Measurements from ENCODE around the gene SORL1.

SORL1 gene

DNA sequence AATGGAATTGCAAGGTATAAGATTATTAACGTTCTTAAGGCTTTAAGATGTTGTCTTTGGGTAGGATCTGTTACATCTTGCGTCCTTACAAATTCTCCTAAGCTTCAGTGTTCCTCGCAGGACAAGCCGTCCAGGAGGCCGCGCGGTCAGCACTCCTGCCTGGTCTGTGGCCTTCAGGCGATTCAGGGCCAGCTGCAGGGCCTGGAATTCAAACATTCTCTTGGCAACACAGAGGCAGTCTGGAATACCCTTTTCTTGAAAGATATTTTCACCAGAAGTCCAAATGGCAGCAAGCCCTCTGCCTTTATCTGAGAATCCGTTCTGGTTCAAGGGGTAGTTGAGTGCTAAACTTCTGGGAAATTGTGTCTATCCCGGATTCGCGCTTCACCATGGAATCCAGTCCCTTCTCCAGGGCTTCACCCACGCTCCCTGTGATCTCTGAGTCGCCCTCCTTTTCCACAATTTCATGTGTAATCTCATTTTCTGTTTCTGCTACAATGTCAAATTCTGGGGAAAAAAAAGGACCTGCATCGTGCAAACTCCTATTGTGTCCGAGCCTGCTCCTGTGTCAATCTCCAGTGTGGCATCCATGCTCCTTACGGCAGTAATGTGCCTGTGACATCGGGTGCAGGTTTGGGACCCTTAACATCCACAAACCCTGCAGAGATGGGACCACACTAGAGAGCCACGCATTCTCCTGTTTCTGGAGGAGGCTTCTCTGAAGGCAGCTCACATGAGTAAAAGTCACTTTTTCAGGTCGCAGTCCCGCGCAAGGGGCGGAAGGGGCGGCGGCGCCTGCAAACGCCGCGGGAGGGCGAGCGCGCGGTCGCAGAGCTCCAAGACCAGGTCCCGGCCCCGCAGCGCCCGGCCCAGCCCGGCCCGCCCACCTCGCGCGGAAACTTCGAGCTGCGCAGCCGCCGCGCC is 25.4 kb upstream of the SORL1 start:
- no peak for DNase-seq (ENCODE audit: low spot score)

DNA sequence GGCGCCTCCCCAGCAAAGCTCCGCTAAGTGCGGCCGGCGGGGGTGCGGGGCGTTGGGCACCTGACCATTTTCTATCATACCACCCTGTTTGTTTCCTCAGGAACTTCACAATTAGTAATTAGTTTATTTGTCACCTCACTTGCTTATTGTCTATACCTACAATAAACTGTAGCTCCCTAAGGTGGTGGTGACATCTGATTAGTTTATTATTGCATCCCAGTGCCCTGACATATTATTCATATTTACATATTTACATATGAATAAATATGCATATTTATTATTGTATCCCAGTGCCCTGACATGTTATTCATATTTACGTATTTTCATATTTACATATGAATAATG is 24.7 kb upstream of the SORL1 start:
- DNase-seq (ENCODE audit: low spot score): no peak

DNA sequence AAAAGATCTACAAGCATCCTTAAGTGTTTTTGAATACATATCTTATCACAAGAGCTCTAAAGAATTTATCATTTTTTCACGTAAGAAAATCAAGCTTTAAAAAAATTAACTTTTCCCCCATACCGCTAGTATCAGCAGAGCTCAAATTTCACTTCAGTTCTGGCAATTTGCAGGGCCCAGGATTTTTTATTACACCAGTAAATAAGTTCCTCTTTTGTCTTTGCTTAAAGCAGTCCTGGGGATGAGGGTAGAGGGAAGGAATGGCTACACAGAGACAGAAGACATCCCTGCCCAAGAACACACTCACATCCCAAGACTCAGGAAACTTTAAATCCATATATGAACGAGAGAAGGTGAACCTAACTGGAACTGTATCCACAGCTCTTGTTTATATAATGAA is 22.6 kb upstream of the SORL1 start:
- no peak for DNase-seq (ENCODE audit: low spot score)

DNA sequence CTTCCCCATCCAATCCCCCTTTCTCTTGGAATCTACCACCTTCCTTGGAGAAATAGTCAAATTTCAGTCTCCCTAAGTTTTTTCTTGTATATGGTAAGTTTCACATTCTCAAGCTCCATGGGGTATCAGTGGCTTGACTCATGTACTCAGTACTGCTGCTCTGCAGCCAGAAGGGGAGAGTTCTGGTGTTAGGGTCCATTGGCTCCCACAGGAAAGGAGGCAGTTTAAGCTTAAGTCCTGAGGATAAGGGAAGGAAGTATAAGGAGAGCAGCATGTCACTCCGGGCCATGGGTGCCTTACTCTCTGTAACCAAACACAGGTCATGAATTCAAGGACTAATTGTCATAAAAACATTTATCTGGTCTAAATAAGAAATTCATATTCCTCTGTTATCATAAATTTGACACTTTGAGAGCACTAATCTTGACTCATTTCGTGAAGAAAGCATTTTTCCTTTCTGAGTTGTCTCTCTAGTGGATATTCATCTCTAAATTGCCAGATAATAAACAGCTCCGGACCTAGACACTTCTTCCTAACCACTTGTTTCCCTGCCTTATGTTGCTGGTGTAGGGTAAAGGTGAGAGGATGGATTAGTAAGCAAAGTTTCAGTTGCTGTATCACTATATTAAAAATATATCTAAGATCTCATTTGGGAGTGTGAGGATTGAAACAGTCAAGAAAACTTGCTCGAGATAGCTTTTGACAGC is 20.1 kb upstream of the SORL1 start:
- DNase-seq (ENCODE audit: low spot score): no peak

DNA sequence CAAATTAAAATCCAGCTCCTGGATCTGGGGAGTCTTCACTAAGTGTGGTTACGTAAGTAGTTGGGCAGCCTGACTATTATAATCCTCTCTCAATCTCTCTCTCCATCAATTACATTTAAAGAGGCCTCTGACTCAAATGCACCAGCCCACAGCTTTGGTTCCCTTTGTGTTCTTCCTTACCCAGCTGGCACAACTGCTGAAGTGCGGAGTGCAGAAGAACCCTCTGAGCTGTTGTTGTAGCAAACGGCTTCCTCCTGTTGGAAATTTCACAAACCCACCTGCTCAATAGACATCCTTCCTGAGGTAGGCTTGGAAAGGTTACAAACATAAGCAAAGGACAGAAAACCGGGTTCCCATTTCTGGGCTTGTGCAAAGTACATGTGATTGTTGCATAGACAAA is 17.0 kb upstream of the SORL1 start:
- no peak for DNase-seq (ENCODE audit: low spot score)

DNA sequence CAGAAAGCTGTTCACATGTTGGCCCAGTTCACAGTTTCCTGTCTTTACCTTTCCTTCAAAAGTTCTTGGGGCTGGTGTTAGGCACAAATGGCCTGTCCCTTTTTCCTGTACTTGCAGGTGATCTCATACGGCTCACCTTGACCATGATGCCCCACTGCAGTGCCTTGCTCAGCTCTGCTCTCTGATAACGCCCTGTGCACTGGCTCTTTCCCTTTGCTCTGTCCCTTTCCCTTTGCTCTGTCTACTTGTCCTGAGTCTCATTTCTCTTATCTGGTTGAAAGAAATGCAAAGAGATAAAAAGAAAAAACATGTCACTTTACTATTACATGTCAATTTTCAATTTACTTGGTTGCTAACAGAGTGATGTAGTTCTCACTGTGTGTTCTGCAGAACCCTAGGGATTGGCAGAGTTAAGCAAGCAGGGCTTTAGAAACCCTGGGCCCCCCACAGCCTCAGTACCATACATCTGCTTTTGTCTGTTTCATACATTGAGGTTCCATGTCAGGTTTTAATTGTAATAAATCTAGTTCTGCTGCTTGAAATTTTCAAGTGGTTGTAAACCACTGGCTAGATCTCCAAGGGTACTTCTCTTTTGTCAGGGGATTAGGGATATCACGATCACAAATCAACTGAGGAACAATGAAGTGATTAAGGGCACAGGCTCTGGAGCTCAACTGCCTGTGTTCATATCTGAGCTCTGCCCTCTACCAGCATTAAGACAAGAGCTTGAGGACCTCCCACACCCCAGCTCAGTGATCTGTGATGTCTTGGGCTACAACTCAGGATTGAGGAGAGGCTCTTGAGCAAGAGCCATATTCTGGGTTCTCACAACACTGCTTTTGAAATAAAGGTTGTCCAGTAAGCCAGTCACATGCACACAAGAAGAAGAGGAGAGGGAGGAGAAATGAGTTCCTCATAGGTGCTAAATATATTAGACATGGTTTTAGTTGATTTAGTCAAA is 16.3 kb upstream of the SORL1 start:
- DNase-seq (ENCODE audit: low spot score): no peak

DNA sequence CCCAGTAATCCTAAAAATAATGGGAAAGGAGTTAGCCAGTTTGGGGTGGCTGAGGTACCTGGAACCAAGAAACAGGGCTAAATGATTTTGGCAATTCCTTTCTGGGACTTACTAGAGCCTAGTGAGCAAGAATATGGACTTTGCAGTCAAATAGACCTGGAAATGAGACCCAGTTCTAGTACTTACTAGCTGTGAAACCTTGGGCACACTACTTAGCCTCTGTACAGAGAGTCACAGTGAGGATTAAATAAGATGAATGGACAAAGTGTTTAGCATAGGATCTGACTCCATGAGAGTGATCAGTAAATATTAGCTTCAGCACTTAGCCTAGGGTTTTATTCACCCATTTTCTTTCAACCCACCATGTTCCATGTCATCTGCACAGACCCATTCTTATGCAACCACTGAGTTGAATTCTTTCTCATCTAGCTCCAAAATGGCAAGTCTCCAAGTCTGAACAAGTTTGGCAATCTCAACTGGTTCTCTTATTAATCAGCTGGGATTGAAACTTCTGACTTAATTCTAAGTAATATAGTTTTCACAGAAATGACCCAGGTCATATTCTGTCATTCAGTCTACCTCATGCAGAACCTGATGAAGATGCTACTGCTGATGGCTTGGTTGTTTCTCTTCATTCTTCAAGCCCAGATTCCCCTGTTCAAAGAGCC is 15.0 kb upstream of the SORL1 start:
- no peak for DNase-seq (ENCODE audit: low spot score)

DNA sequence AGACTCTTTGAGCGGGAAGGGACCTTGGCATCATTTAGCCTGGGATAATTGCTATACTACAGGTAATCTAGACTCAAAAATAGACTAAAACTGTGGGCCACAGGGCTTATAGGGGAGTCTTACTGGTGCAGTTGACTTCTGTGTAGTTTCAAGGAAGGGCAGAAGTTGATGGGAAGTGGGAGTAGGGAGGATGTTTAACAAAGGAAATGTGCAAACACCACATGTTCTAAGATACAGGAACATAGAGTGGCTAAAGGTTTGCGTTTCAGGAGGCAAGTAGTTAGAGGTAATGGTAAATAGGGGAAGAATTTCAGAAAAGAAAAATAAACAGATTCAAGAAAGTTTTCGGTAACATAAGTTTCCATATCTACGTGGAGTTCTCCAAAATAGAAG is 14.4 kb upstream of the SORL1 start:
- no peak for DNase-seq (ENCODE audit: low spot score)

- peak; percentile 12 for DNase-seq (ENCODE audit: low spot score)
Observed at GRCh38 chr11:121439337-121439736, 12.8 kb upstream of the SORL1 start.

- no peak for DNase-seq (ENCODE audit: low spot score)
Observed at GRCh38 chr11:121439759-121440158, 12.4 kb upstream of the SORL1 start.

DNA sequence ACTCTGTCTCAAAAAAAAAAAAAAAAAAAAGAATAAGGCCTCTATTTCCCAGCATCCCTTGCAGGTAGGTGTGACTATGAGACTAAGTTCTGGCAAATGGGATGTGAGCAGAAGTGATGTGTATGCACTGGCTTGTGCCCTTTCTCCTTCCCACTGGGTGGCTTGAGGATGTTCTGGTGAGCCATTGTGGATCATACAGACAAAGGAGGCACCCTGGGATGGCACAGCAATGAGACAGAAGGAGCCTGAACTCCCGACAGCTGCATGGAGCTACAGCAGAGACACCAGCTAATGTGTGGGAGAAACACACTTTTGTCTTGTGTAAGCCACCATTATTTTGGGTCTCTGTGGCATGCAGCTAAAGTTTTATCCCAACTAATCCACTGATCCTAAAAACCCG is 10.6 kb upstream of the SORL1 start:
- DNase-seq (ENCODE audit: low spot score): no peak

DNA sequence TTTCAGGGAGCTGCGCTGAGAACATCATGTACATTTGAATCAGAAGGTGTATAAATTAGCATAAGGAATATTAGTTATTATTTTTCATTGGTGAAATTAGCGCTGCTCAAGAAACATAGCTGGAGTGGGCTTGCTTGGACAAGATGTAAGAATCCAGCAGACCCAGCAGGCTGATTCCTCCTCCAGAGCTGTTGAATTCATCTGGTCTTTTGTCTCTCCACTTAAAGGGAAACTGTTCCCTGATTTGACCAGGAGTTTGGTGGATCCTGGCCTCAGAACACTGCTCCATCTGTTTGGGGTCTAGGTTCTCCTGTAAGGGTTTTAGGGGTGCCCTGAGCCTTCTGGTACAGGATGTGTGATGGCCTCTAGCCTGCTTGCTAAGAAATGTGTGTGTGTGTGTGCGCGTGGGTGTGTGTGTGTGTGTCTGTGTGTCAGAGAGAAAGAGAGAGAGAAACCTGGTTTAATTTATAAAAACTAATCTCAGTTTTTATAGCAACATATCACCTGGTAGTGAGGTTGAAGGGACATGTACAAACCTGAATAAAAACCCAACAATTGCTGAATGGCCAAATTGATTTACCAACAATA is 8.3 kb upstream of the SORL1 start:
- no peak for DNase-seq (ENCODE audit: low spot score)

GRCh38 chr11:121444526-121444925 is 7.6 kb upstream of the SORL1 start:
- no peak for DNase-seq (ENCODE audit: low spot score)

- no peak for DNase-seq (ENCODE audit: low spot score)
Observed at GRCh38 chr11:121445071-121445768, 6.9 kb upstream of the SORL1 start.

- no peak for DNase-seq (ENCODE audit: low spot score)
Observed at GRCh38 chr11:121446752-121447156, 5.4 kb upstream of the SORL1 start.

DNA sequence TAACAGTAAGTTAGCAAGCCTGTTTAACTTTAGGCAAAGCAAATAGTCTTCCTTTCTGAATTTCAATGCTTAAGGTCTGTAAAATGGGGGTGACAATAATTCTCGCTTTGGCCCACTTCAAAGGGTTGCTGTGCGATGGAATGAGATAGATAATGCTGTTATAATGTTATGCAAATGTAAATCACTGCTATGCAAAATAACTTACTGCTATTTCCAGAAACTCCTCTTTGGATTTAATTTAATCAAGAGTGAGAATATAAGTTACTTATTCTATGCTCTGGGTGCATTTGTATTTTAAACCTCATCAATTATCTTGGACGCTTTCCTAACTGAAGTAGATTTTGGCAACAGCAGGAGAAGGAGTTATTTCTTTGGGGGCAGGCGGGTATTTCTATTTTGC is 4.1 kb upstream of the SORL1 start:
- no peak for DNase-seq (ENCODE audit: low spot score)

DNA sequence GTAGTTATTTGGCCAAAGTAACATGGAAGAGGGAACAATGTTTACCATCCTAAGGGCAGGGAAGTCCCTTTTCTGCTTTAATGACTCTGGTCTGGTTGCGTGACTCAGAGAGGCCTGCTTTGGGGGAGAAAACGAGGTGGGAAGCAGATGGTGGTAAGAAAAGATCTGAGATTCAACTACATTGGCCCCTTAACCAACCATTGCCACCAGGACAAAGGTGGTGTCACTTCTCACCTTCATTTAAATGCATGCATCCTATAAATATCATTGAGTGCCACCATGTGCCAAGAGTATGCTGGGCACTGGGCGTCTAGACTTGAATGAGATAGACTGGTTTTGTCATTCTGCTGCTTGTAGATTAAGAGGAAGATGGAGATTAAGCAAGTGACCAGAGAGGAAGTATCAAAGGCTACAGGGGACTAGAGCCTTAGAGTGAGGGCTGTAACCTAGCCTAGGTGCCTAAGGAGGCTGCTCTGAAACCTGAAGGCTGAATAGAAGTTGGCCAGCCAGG is 3.6 kb upstream of the SORL1 start:
- DNase-seq (ENCODE audit: low spot score): no peak

DNA sequence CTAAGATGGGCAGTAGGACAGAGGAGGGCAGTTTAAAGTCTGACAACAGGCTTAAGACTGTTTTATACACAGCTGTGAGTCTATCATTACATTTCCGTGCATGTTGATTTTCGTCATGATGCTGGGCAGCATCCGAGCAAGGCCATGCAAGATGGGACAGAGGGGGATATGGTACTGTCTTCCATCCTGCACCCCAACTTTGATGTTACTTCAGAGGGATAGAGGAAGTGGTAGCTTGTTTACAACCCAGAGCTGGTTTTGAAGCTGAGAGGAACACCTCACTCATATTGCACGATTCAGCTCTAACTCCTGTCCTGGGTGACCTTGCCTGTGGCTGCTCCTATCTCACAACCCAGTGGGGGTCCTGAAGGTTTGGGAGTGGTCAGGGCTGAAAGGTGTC is 3.0 kb upstream of the SORL1 start:
- no peak for DNase-seq (ENCODE audit: low spot score)

DNA sequence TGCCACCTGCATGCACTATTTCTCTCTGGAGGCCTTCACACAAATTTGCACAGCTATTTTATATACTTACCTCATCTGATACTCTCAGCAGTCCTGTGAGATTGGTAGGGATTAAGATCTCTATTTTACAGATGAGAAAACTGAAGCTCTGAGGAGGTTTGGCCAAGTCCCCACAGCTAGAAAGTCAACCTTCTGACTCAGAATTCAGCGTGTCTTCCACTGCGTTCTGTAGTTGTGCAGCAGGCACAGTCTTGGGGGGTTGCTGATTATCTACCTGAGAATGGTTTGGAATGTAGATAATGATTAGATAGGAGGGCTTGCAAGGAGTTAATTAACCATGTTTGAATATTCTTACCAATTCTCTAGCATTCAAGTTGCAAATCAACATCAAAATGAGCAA is 2.5 kb upstream of the SORL1 start:
- no peak for DNase-seq (ENCODE audit: low spot score)

- no peak for DNase-seq (ENCODE audit: low spot score)
Observed at GRCh38 chr11:121450401-121450800, 1.7 kb upstream of the SORL1 start.
